K562 (cell line): ENCODE measurements around the gene WWOX. TPM values are rescaled to one million over a fixed set of nuclear protein-coding genes. Genes with fewer than 3 reads are reported as not detected.

ENCODE experiments used
- ATAC-seq: fragments of 200-7000 bp; cut with Tn5 transposase; 3 replicates; pipeline ENCODE4 v1.9.1; 2020; ENCODE audit warnings: moderate library complexity
- BruUV-seq: library from RNA; stranded (reverse); fragments of 400-500 nt; replicated peaks from 2 replicates; lab custom pipeline; 2021; lab: Mats Ljungman, UMichigan
- CTCF ChIA-PET: fragments of 300-600 bp; formaldehyde crosslinking; extraction: SDS; loops from one replicate; lab custom pipeline; 2021; ENCODE audit warnings: low intra/inter-chr PET ratio; lab: Yijun Ruan, JAX
- POLR2A ChIA-PET: fragments of 300-600, 350-650 bp; sonication (Branson Sonifier 250); formaldehyde crosslinking; extraction: SDS; loops from one replicate; lab custom pipeline; 2021; ENCODE audit warnings: antibody characterized with exemption, inconsistent platforms; lab: Yijun Ruan, JAX
- DNase-seq, 4 experiments: peaks; one replicate each; pipeline versions ENCODE4 v3.0.0 to v3.0.0-alpha.2; 2011 to 2018; ENCODE audit warnings: low spot score in 3 of 4, mixed read lengths in 3 of 4; ENCODE audit errors: extremely low read depth in 1 of 4
- FAIRE-seq: peaks from 2 replicates; lab custom pipeline; 2011; peaks lifted over from hg19 to GRCh38; lab: Jason Lieb, UNC
- H2AFZ ChIP-seq: 2 replicates; pipeline ENCODE4 v1.6.0; 2011; ENCODE audit warnings: low read depth, low read length, control low read depth, inconsistent platforms
- H3K27ac ChIP-seq: fragments of 200-600 bp; 3 replicates; pipeline ENCODE4 v1.8.0; 2011; ENCODE audit warnings: low read depth, mild to moderate bottlenecking, control low read depth, inconsistent platforms, low read length, moderate library complexity, mixed read lengths; ENCODE audit errors: extremely low read depth
- H3K27me3 ChIP-seq, 2 experiments: fragments of 300-600 bp in 1 of 2; 2 replicates in 1 of 2; 3 replicates in 1 of 2; pipeline versions ENCODE4 v1.6.0 to v1.8.0; 2011; ENCODE audit warnings: inconsistent platforms in 2 of 2, low read length in 2 of 2, mild to moderate bottlenecking in 1 of 2, mixed read lengths in 1 of 2, moderate library complexity in 1 of 2; ENCODE audit not compliant: control insufficient read depth in 2 of 2, insufficient read depth in 2 of 2
- H3K36me3 ChIP-seq: fragments of 300-600 bp; 3 replicates; pipeline ENCODE4 v1.8.0; 2011; ENCODE audit warnings: mild to moderate bottlenecking, low read length, inconsistent platforms; ENCODE audit not compliant: control insufficient read depth, insufficient read depth
- H3K4me1 ChIP-seq, 2 experiments: fragments of 200-600 bp in 1 of 2; replicated peaks in 1 of 2; 2 replicates in 1 of 2; 3 replicates in 1 of 2; pipeline versions ENCODE4 v1.5.1 to v1.8.0; 2011; ENCODE audit warnings: inconsistent platforms in 2 of 2, low read length in 2 of 2, mild to moderate bottlenecking in 1 of 2, mixed read lengths in 1 of 2, moderate library complexity in 1 of 2; ENCODE audit not compliant: control insufficient read depth in 2 of 2, insufficient read depth in 2 of 2
- H3K4me2 ChIP-seq: 2 replicates; pipeline ENCODE4 v1.6.1; 2011; ENCODE audit warnings: low read length, control low read depth, inconsistent platforms, mixed read lengths; ENCODE audit not compliant: insufficient read depth
- H3K4me3 ChIP-seq: fragments of 200-600 bp; sonication (generic), shearing (Covaris generic); 2 replicates; pipeline ENCODE4 v1.5.1; 2016; ENCODE audit warnings: control low read depth, inconsistent platforms
- H3K79me2 ChIP-seq: fragments of 200-600 bp; 3 replicates; pipeline ENCODE4 v1.8.0; 2011; ENCODE audit warnings: low read length, inconsistent platforms; ENCODE audit not compliant: control insufficient read depth, insufficient read depth
- H3K9ac ChIP-seq, 2 experiments: 2 replicates each; pipeline versions ENCODE4 v1.6.0 to v1.6.1; 2011; ENCODE audit warnings: low read depth in 2 of 2, low read length in 2 of 2, control low read depth in 1 of 2, inconsistent platforms in 1 of 2, mild to moderate bottlenecking in 1 of 2, mixed read lengths in 1 of 2; ENCODE audit not compliant: insufficient read depth in 1 of 2
- H3K9me1 ChIP-seq: one replicate; pipeline ENCODE4 v1.6.0; 2011; ENCODE audit warnings: inconsistent platforms, mild to moderate bottlenecking, low read length, moderate library complexity; ENCODE audit not compliant: control insufficient read depth, insufficient read depth
- H3K9me3 ChIP-seq: replicated peaks from 2 replicates; pipeline ENCODE4 v1.5.1; 2011; ENCODE audit warnings: low read depth, low read length, inconsistent platforms; ENCODE audit not compliant: control insufficient read depth, insufficient read depth
- H4K20me1 ChIP-seq: replicated peaks from 2 replicates; pipeline ENCODE4 v1.6.1; 2011; ENCODE audit warnings: low read length, inconsistent platforms, mixed read lengths; ENCODE audit not compliant: control insufficient read depth, insufficient read depth
- E4F1 ChIP-seq: fragments of 250-450 bp; sonication (Bioruptor Pico); IDR thresholded peaks from 2 replicates; pipeline ENCODE4 v1.5.0; 2021; ENCODE audit warnings: mild to moderate bottlenecking, borderline replicate concordance
- HNRNPK ChIP-seq: fragments of 200-400 bp; formaldehyde crosslinking; IDR thresholded peaks from one replicate; pipeline ENCODE4 v1.6.1; 2018; ENCODE audit warnings: mild to moderate bottlenecking, low read depth, low read length; ENCODE audit not compliant: poor library complexity, severe bottlenecking
- HSF4 ChIP-seq: fragments of 250-450 bp; sonication (Bioruptor Pico); IDR thresholded peaks from 2 replicates; pipeline ENCODE4 v2.1.2; 2022; ENCODE audit warnings: mild to moderate bottlenecking, moderate library complexity, borderline replicate concordance
- NFIC ChIP-seq: fragments of 450-650 bp; IDR thresholded peaks from 2 replicates; pipeline ENCODE4 v1.6.1; 2017; ENCODE audit warnings: mild to moderate bottlenecking, inconsistent platforms
- NR1H2 ChIP-seq: sonication (generic); formaldehyde crosslinking; IDR thresholded peaks from 2 replicates; pipeline ENCODE4 v1.4.0; 2020; ENCODE audit warnings: mild to moderate bottlenecking, missing genetic modification reagents
- NRF1 ChIP-seq, 2 experiments: fragments of 450-650 bp; IDR thresholded peaks in 1 of 2; conservative IDR thresholded peaks in 1 of 2; 2 replicates each; pipeline ENCODE4 v1.6.1; 2014; ENCODE audit warnings: mild to moderate bottlenecking in 2 of 2
- PHF8 ChIP-seq: fragments of 200-600 bp; sonication (generic); IDR thresholded peaks from 2 replicates; pipeline ENCODE4 v1.6.1; 2012; ENCODE audit warnings: mixed run types, mild to moderate bottlenecking, inconsistent platforms, low read length, moderate library complexity, borderline replicate concordance
- RB1 ChIP-seq: fragments of 450-650 bp; IDR thresholded peaks from 2 replicates; pipeline ENCODE4 v1.6.1; 2017; ENCODE audit warnings: low read depth, mild to moderate bottlenecking
- SIX5 ChIP-seq, 2 experiments: IDR thresholded peaks; 2 replicates each; pipeline ENCODE4 v1.6.1; 2011; ENCODE audit warnings: low read length in 2 of 2, borderline replicate concordance in 1 of 2, low read depth in 1 of 2, mild to moderate bottlenecking in 1 of 2, moderate library complexity in 1 of 2; ENCODE audit not compliant: insufficient read depth in 1 of 2
- TAF1 ChIP-seq: IDR thresholded peaks from 2 replicates; pipeline ENCODE4 v1.6.1; 2011; ENCODE audit warnings: mild to moderate bottlenecking, low read length, moderate library complexity; ENCODE audit not compliant: insufficient read depth, control insufficient read depth, severe bottlenecking; ENCODE audit errors: extremely low read depth
- ZBTB7A ChIP-seq: IDR thresholded peaks from 2 replicates; pipeline ENCODE4 v1.6.1; 2011; ENCODE audit warnings: low read depth, mild to moderate bottlenecking, low read length, moderate library complexity, borderline replicate concordance; ENCODE audit not compliant: control insufficient read depth
- ZNF436 ChIP-seq: fragments of 250-450, 450-650 bp; sonication (Bioruptor Pico); formaldehyde crosslinking; IDR thresholded peaks from 2 replicates; pipeline ENCODE4 v1.7.0; 2020; ENCODE audit warnings: mild to moderate bottlenecking
- WGBS: fragments of 100-300 bp; shearing (Covaris generic); methylation state at CpG from one replicate; pipeline ENCODE4 v1.1.6; 2016; ENCODE audit warnings: low coverage, mixed read lengths; ENCODE audit not compliant: insufficient coverage; ENCODE audit errors: missing lambda C conversion rate; 5-methylcytosine and 5-hydroxymethylcytosine counted together
- in situ Hi-C: fragments of 300-500 bp; cut with MboI; formaldehyde crosslinking; loops from 4 replicates; pipeline ENCODE4 v1.15.0; 2018; ENCODE audit warnings: inconsistent platforms, mixed read lengths
- intact Hi-C: fragments of 100-400 bp; cut with micrococcal nuclease; formaldehyde crosslinking; loops from 2 replicates; pipeline ENCODE4 v1.14.2; 2022
- polyA plus RNA-seq, 8 experiments: library from polyadenylated mRNA; depleted of rRNA in 4 of 8; stranded (reverse) in 5 of 8; unstranded in 3 of 8; fragments of >200 nt; fragmentation: Nextera tagmentation in 2 of 8; fragmentation: Illumina TruSeq in 1 of 8; extraction: Ambion mirVana in 2 of 8; extraction: Trizol in 1 of 8; gene quantifications; 2 replicates each; pipeline versions ENCODE4 v1.2.1 to v1.2.3, GENCODE V29; 2011 to 2014; ENCODE audit warnings: inconsistent platforms in 1 of 8, missing spikeins in 1 of 8
- total RNA-seq, 7 experiments: library from RNA; depleted of rRNA in 6 of 7; stranded (reverse); fragments of >200 nt in 6 of 7; fragmentation: Illumina TruSeq in 2 of 7; extraction: Trizol in 2 of 7; gene quantifications; 2 replicates each; pipeline versions ENCODE4 v1.2.1 to v1.2.3, GENCODE V29; 2011 to 2021; ENCODE audit warnings: low replicate concordance in 1 of 7

Gene WWOX
- total and polyA plus RNA-seq, 9 of the 15 experiments (the other 6 are each of a cell fraction or from before 2014, with no cell fraction given), result 1.6 to 22.7 (median 8.1) TPM

DNA sequence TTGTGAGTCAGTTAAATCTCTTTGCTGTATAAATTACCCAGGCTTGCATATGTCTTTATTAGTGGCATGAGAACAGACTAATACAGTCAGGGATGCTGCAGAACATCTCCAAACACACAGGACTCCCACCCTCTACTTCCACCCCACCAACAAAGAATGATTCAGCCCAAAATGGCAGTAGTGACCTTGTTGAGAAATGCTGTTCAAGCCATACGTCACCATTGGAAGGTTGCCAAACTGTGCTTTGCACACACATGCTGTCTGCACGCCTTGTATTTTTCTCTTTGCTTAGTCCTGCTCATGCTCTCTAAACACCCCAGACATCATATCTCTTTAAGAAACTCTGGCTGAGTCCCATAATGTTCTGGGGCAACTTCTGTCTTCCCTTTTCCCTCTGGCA lies 589.6 kb downstream of the WWOX start:
- no TSS peak for BruUV-seq
- no peak for ATAC-seq
- H3K9me1 ChIP-seq, result no peaks in the 10 kb centered on the region
- CTCF ChIA-PET, result no interaction called here
- in situ Hi-C loops (no loop called here), intact Hi-C loops (no loop called here)
- no peak overlapping the region for H3K27ac ChIP-seq
- TF ChIP-seq SIX5 (IDR thresholded peaks at IDR 0.05; ENCODE audit: borderline replicate concordance in 1 of 2, insufficient read depth in 1 of 2, low read depth in 1 of 2, low read length in 2 of 2), result no peak
- no peak for TF ChIP-seq ZNF436 (CRISPR knock-in tag)
- TF ChIP-seq TAF1, result no peak
- TF ChIP-seq NFIC, result 0 out of 2 replicates have a peak, but pooled peaks have one; percentile 24
- no peak for TF ChIP-seq NRF1 (conservative IDR thresholded peaks at IDR 0.05 in 1 of 2, IDR thresholded peaks at IDR 0.05 in 1 of 2)
- H3K4me2 ChIP-seq, result no peak overlapping the region
- H3K9me3 ChIP-seq, result no peaks in the 10 kb centered on the region
- H3K9ac ChIP-seq, result no peak overlapping the region
- H4K20me1 ChIP-seq, result no peaks in the 10 kb centered on the region
- 0% methylated on average over 2 of the region's 2 CpGs for WGBS
- H3K79me2 ChIP-seq, result no peaks in the 10 kb centered on the region
- peaks cover 2 to 5% of the 10 kb centered on the region in 2 experiments; a peak in 4 of 5 replicates for H3K27me3 ChIP-seq
- no peaks in the 10 kb centered on the region for H3K4me1 ChIP-seq
- H3K36me3 ChIP-seq, result no peaks in the 10 kb centered on the region
- H2AFZ ChIP-seq, result no peak overlapping the region
- no peak for DNase-seq
- no peak for FAIRE-seq
- POLR2A ChIA-PET, result interaction anchor here (0.6 kb wide), 1 partner anchor 837 kb away, joined by 3 read pairs; no protein-coding TSS in a partner anchor
- no peak overlapping the region for H3K4me3 ChIP-seq

DNA sequence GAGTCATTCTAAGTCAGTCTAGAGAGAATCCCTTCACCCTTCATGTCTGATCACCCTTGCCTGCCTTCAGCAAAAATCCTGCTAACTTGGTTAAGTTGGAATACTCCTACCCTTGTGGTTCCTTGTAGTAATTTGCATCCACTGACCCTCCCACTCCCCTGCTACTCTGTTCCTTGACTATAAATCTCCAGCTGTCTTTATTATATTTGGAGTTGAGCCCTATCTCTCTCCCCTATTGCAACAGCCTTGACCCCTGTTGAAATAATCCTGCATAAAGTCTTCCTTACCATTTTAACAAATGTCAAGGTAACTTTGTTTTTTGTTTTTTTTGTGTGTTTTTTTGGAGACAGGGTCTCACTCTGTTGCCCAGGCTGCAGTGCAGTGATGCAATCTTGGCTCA lies 590.1 kb downstream of the WWOX start:
- POLR2A ChIA-PET, result interaction anchor here (0.6 kb wide), 2 partner anchors 812 to 837 kb away, joined by 3 read pairs; no protein-coding TSS in a partner anchor
- H2AFZ ChIP-seq, result no peak overlapping the region
- no peaks in the 10 kb centered on the region for H4K20me1 ChIP-seq
- no peaks in the 10 kb centered on the region for H3K79me2 ChIP-seq
- CTCF ChIA-PET, result no interaction called here
- intact Hi-C loops (no loop called here), in situ Hi-C loops (no loop called here)
- H3K4me2 ChIP-seq, result no peak overlapping the region
- no peaks in the 10 kb centered on the region for H3K36me3 ChIP-seq
- no peak for FAIRE-seq
- no peak overlapping the region for H3K9ac ChIP-seq
- H3K27ac ChIP-seq, result no peak overlapping the region
- H3K27me3 ChIP-seq, result peaks cover 0 to 2% of the 10 kb centered on the region in 2 experiments; a peak in 3 of 5 replicates
- H3K9me3 ChIP-seq, result no peaks in the 10 kb centered on the region
- H3K4me3 ChIP-seq, result no peak overlapping the region
- no peaks in the 10 kb centered on the region for H3K9me1 ChIP-seq
- BruUV-seq, result no TSS peak
- no peak for DNase-seq
- H3K4me1 ChIP-seq, result no peaks in the 10 kb centered on the region
- ATAC-seq, result no peak
- TF ChIP-seq RB1 (no peak), HSF4 (CRISPR knock-in tag) (no peak), E4F1 (no peak), PHF8 (no peak), NR1H2 (CRISPR knock-in tag) (no peak), ZBTB7A (no peak), HNRNPK (no peak)
